Vagina (tissue), 2 donors: ENCODE data around the gene ARHGEF16.

ENCODE experiments used
- POLR2AphosphoS5 ChIP-seq, 2 donors: sonication (generic); formaldehyde crosslinking; IDR thresholded peaks; one replicate each; pipeline ENCODE4 v1.9.0; 2017; ENCODE audit warnings: antibody characterized with exemption in 2 of 2, mild to moderate bottlenecking in 2 of 2, low read depth in 1 of 2; ENCODE audit not compliant: insufficient read depth in 1 of 2
- TF ChIP-seq, protein P1 (sequence below), 3 experiments: fragments of 450-650 bp in 2 of 3; fragments of 200-600 bp in 1 of 3; sonication (generic) in 1 of 3; IDR thresholded peaks; one replicate each; pipeline ENCODE4 v1.5.1; 2017 to 2019; ENCODE audit warnings: antibody characterized with exemption in 3 of 3, mild to moderate bottlenecking in 2 of 3, moderate library complexity in 2 of 3

DNA sequence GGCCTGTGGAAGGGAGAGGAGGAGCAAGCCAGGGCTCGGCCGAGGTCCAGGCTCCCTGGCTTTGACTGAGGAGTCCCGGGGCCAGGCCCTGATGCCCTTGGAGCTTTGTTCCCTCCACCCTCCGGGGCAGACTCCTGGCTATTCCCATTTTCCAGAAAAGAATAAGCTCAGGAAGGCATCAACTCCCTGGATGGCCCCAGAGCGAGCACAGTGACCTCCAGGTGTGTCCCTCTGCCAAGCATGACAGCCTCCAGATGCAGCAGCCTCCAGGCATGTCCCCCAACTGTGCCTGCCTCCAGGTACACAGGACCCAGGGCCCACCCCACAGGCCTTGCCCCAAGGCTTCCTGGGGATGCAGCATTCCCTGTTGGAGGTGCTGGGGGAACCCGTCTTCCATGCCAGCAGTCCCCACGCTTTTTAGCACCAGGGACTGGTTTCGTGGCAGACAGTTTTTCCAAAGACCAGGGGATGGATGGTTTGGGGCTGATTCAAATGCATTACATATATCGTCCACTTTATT lies 15.7 kb upstream of the ARHGEF16 start:
- TF ChIP-seq, protein P1, sequence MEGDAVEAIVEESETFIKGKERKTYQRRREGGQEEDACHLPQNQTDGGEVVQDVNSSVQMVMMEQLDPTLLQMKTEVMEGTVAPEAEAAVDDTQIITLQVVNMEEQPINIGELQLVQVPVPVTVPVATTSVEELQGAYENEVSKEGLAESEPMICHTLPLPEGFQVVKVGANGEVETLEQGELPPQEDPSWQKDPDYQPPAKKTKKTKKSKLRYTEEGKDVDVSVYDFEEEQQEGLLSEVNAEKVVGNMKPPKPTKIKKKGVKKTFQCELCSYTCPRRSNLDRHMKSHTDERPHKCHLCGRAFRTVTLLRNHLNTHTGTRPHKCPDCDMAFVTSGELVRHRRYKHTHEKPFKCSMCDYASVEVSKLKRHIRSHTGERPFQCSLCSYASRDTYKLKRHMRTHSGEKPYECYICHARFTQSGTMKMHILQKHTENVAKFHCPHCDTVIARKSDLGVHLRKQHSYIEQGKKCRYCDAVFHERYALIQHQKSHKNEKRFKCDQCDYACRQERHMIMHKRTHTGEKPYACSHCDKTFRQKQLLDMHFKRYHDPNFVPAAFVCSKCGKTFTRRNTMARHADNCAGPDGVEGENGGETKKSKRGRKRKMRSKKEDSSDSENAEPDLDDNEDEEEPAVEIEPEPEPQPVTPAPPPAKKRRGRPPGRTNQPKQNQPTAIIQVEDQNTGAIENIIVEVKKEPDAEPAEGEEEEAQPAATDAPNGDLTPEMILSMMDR (IDR thresholded peaks at IDR 0.05), result no peak
- TF ChIP-seq POLR2AphosphoS5 (IDR thresholded peaks at IDR 0.05; ENCODE audit: insufficient read depth in 1 of 2, low read depth in 1 of 2), result no peak
